Stimulated activated CD4-positive, alpha-beta T cell treated with anti-CD3 and anti-CD28 coated beads, Interleukin-2, amount 100 ng/mL, for 48 hours (primary cell): Measurements from ENCODE around the gene MACO1.

ENCODE experiments used
- DNase-seq, 2 donors: peaks; one replicate each; pipeline ENCODE4 v3.0.0-alpha.2; 2020

The MACO1 gene

DNA sequence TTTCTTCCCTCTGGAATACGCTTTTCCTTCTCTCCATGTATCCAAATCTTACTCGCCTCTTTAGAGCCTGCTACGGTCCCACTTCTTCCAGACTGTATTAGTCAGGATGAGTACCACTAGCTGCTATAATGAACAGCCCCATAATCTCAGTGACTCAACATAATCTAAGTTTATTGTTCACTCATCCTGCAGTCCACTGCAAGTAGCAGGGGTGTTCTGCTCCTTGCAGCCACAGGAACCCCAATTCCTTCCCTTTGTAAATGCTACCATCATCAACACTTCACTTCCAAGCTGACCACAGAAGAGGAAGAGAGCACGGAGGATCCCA is 94.6 kb downstream of the MACO1 start:
- DNase-seq = no peak

DNA sequence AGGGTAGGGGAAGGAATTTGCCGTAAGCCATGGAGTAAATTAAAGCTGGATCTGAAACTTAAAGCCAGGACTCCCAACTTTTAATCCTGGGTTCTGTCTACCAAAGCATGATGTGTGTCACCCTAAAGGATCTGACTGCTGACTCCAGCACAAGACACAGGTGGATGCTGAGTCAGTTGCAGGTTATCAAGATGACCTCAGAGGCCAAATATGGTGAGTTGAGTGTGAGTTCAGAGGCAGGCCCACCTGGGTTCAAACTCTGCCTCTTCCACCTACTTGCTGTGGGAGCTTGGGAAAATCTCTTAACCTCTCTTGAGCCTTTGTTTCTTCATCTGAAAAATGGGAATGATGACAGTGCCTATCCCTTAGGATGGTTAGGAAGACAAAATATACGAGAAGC is 96.1 kb downstream of the MACO1 start:
- no peak for DNase-seq

DNA sequence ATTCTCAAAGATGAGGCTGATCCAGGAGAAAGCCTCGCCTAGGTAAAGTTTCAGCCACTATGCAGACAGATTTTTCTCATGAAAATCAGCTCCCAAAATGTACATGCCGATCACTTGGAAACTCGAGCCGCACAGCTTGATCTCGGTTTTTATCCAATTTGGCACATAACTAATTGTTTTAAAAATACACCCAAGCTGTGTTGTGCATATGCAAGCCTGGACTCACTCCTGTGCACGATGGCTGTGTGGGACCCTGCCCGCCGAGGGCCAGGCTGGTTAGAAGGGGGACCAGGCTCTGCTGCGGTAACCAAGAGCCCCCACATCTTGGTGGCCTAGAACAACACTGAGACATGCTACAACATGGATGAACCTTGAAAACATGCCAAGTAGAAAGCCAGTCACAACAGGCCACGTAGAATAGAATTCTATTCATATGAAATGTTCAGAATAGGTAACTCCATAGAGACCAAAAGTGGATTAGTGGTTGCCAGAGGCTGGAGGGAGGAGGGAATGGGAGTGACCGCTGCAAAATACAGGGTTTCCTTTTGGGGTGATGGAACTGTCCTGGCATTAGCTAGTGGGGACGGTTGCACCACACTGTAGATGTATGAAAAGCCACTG is 96.6 kb downstream of the MACO1 start:
- DNase-seq = no peak

DNA sequence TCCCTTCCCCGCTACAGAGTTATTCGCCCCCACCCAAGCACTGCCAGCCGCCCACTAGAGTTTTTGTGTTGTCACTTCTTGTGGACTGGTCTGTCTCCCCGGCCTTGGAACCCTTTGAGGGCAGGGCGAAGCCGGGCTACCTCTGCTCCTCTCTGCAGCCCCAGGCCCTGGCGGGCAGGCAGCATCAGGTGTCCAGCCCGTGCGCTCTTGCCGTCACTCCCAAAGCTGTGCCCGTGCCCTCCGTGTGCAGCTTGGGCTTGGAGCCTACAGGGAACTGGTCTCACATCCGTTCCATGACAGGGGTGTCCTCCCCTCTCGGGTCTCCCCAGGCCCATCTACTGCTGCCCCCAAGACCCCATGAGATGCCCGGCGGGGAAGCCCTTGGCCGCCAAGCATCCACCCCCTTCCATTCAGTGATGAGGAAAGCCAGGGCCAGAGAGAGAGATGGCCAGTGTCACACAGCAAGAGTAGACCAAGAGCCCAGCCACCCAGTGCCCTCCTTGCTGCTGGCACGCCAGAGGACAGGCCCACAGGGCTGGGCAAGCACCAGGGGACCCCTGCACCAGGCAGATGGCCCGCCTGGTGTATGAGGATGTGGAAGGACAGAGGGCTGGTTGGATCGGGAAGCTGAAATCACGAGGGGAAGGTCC is 97.4 kb downstream of the MACO1 start:
- no peak for DNase-seq

DNA sequence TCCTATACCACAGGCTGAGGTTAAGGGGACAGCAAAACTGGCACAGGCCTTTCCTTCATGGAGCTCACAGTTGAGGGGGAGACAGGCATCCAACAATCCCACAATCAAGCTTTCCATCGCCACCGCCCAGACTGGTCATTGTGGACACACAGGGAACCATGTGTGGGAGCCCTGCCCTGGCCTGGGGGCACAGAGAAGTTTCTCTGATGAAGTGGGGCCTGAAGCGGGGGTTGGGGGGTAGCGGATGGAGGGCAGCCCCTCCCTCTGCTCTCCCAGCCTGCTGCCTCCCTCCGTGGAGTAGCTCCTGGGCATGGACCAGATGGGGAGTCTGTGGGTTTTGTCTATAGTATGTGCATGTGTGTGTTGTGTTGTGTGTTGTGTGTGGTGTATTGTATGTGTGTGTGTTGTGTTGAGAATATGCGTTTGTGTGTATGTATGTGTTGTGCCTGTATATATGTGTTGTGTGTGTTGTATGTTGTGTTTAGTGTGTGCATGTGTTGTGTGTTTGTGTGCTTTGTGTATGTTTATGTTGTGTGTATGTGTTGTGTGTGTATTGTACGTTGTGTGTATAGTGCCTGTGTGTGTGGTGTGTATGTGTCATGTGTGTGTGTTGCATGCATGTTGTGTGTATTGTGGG is 98.3 kb downstream of the MACO1 start:
- DNase-seq = no peak

DNA sequence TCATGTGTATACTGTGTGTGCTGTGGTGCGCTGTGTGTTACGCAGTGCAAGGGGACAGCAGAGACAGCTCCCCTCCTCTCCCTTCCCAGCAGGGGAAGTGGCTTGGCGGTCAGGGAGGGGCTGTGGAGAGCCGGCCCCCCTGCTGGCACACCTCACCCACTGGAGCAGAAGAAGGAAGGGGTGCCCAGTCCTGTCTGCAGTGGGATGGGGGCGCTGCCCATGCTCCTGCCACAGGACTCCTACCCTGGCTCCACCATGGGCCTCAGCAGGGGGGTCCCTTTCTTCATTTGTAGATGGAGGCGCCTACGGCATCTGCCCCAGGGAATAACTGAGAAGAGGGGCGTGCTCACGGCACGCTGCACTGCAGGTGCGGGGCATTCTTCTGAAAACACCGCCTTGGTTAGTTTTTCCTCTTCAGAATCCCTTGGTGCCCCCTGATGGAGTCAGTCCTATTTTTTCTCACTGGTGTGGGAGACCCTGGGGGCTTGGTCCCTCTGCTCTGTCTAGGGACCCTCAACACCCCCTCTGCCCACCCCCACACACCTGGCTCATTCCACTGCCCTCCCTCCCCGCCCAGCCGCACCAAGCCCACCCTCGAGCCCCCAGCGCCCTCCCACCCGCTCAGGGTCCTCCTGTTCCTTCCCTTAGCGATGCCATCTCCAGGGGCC is 99.0 kb downstream of the MACO1 start:
- no peak for DNase-seq

DNA sequence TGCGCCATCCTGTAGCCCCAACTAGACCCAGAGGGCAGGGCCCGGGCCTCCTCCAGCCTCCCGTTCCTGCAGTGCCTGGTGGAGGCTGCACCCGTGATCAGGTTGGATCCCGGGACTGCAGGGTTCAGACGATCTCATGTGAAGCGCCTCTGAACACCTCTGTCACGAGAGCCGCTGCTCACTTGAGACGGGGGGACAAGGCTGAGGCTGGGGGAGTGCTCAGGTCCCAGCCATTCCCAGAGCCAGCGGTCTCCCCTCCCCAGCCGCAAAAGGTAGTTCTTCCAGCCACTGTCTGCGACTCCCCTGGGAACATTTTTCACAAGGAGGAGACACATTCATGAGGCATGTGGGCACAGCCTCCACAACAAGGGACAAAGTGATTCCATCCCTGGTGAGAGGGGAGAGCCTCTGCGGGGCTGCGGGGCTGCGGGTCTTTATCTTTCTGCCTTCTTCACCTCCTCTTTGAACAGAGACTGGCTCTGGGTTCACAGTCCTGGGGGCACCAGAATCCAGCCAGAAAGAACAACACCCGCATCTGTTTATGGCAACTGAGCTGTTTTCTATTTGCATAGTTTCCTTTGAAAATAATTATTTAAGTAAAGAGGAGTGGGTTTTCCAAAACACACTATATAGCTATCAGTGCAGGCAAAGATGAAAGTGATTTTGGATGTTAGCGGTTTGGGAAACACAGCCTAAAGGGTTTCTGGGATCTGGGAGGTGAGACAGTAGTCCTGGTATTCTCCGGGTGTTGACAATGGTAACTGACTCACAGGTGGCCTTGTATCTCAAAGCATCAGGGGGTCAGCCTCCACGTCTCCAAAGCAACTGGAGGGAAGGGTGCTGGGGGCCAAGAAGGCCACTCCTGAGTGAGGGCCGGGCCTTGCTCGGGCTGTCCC is 99.7 kb downstream of the MACO1 start:
- no peak for DNase-seq

DNA sequence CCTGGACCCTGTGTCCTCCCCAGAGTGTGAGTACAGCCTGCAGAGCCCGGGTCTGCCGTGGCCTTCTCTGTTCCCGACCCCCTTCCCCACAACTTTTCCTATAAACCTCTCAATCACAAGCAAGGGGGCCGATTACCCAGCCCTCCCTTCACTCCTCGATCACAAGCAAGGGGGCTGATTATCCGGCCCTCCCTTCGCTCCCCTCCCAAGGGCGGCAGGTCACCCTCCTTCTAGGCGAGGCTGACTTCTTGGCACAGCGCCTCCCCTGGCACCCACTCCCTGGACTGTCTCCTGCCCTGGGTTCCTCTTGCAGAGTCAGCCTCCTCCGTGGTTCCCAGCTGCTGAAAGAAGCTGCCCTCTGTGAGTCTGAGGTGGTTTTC is 100.4 kb downstream of the MACO1 start:
- no peak for DNase-seq

DNA sequence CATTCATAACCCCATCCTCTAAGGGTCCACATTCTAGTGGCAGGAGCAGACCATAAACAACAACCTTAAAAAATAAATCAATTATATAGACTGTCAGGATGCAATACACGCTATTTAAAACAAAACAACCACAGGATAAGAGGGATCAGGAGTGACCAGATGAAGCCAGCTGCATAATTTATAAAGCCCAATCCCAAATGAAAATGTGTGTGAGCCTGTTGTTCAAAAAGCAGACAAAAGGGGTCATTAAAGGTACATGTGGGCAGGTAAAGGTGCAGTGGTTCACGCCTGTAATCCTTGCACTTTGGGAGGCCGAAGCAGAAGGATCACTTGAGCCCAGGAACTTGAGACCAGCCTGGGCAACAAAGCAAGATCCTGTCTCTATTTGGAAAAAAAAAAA is 102.3 kb downstream of the MACO1 start:
- DNase-seq = no peak

DNA sequence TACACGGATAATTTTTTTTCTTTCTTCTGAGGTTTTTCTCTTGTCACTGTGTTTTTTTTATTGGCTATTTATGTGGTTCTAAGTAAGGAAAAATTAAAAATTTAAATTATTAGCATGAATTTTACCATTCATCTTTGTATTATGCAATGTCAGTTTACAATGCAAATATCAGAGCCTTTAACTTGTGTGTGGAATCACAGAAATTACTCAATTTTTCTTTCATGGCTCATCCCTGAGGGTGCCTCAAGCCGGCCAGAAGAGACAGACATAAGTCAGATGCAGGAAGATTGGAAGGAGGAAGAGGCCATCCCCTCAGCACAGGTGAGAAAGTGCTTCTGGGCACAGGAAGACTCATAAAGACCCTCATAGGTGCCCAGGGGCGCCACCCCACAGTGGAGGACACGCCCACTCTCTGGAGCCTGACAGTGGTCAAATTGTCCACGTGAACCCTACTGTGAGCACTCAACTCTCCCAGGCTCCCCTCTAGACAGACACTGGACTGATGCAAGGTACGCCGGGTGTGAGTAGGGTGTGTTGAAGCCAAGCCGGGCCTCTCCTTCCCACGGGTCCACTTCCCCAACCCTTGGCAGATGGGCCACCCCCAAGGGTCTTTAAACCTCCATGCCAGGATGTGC is 103.2 kb downstream of the MACO1 start:
- no peak for DNase-seq

DNA sequence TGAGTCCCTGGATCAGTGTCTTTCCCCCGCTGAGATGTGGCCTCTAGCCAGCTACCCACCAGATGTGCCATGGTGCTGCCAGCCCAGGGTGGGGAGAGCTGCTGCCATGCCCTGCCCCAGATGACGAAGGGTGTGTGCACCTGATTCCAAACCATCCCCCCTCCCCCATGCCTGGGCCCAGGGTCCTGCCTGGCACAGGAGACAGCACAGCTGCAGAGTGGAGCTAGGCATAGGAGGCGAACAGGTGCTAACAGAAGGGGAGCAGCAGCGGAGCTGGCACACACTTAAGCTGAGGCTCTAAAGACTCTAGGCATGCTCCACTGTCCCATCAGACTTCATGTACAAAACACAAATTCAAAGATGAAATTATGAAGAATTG is 103.7 kb downstream of the MACO1 start:
- DNase-seq = no peak

DNA sequence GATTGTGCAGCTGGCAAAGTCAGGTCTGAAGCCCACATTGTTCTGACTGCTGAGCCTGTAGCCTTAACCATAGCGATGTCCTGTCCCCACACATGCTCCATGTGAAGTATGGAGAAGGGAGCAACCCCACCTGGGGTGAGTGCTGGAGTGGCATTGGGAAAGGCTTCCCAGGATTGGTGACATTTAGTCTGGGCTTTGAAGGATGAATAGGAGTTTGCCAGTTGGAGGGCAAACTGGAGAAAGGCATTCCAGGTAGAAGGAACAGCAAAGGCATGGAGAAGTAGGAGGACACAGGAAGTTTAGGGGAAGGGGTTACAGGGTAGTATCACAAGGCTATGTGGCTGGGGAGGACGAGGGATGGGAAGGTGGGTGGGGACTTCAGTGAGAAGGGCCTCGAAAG is 105.4 kb downstream of the MACO1 start:
- DNase-seq = no peak

DNA sequence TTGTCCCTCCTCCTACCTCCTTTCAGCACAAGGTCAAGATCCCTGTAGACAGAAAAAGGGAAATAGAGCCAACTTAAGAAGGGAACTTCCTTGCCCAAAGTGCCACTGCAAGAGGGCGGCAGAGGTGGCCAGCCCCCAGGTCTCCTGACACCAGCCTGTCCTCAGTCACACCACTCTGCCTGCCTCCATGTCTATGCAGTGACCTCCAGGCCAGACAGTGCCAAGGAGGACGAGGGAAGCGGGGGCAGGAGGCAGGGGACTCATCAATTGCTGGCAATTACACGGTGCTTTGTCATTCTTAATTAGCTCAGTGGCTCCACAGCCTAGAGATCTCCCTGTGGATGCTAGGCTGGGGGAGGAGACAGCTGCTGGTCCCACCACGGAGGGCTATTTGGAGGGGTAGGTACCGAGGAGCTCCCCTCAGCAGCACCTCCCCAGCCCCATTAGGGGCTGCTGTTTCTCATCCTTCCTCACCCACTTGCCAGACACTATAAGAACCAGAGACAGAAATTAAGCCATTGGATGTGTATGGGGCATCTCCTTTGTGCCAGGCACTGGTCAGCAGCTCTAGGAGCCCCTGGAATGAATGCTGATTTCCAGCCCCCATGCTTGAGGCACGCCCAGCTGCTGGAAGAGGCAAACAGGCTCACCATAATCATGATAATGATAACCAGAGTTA is 106.6 kb downstream of the MACO1 start:
- no peak for DNase-seq

DNA sequence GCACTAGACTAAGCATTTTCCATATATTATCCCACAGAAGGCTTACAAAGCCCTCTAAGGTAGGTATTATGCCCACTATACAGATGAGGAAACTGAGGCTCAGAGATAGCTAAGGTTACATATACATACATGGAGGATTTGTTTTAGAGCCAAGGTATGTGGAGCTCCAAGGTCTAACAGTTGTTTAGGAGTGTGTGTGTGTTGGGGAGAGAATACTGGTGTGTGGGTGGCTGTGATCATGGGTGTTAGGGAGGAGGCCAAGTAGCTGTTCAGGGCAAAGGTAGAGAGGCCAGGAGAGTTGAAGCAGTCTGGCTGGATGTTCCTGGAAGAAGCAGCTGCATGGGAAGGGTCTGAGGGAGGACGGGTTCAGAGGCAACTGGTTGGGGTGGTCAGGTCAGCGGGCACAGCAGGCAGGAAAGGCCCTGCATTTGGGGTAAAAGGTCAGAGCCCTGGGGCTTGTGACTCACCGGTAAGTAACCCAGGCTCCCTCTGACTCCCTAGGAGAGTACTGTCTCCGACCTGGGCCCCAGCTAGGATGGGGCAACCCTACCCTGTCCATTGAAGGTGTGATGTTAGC is 107.6 kb downstream of the MACO1 start:
- DNase-seq = no peak

DNA sequence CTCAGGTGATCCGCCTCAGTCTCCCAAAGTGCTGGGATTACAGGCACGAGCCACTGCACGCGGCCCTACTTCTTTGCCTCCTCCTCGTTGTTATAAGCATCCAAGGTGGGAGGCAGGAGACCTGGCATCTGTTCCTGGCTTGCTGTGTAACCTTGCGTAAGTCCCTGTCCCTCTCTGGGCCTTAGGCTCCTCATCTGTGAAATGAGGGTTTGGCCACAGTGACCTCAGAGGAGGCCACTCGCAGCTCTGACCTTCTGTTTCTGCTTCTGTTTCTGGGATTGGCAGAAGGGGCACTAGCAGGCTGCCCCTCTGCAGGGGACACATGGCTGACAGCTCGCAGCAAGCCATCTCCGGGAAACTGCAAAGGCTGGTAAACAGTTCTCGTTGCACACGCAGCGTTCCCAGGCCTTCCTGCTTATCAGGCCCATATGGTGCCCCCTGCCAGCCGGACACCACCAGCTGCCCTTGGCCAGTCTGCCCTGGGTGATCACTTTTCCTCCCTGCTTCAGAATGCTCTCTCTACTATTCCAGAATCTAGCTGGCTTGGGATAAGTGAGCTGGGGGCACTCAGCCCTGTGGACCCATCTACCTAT is 110.1 kb downstream of the MACO1 start:
- DNase-seq = no peak

DNA sequence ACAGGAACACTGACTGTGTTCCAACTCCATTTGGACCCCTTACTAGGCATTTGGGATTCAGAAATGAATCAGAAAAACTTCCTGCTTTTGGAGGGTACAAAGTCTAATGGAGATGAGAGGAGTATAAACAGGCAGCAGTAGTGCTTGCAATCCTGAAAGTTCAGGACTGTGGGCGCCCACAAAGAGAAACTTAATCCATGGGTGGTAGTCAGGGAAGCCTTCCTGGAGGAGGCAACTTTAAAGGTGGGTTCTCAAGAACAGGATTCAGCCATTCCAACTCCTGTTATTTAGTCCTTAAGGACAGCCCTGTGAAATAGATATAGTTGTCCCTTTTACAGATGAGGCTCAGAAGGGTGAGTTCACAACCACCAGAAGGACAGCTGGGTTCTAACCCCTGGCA is 110.7 kb downstream of the MACO1 start:
- no peak for DNase-seq

DNA sequence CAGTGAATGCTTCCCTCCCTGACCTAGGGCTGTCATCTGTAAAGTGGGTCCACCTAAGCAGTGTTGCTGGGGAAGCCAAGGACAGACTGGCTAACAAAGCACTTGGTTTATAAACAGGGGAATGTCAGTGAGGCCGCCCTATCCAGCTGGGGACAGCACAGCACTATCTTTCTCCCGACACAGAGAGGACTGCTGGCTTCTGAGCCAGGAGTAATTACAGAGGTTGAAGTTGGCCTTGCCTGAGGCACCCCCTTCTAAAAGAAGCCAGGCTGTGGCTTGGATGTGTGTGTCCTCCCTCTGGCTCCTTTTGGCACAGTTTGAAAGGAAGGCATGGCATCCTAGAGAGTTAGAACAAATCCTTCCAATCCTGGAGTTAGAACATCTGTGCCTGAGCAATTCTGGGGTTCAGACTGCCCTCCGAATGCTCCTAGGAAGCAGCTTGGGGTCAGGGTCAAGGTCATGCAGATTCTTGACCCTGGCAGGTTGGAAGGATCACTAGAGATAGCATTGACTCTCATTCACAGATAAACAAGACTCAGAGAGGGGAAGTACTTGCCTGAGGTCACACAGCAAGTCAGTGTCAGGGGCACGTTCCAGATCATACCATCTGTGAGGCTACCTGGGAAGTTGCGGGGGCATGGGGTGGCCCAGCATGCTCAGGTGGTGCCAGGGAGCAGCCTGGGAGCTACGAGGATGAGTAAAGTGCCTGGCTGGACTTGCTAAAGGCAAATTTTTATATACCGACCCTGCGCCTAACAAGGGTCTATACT is 111.4 kb downstream of the MACO1 start:
- DNase-seq = no peak

DNA sequence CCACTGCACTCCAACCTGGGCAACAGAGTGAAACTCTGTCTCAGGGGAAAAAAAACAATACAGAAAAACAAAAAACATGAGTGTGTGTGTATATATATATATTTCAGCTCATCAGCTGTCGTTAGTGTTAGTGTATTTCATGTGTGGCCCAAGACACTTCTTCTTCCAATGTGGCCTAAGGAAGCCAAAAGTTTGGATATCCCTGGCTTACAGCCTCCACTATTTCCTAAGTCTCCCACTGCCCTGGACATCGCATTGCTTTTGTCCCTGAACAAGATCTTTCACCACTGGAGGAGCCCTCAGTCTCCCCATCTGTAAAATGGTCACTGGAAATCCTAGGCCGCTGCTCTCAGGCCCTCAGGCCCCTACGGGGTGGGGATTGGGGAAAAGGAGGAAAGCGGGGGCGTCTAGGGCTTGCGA is 112.3 kb downstream of the MACO1 start:
- no peak for DNase-seq

DNA sequence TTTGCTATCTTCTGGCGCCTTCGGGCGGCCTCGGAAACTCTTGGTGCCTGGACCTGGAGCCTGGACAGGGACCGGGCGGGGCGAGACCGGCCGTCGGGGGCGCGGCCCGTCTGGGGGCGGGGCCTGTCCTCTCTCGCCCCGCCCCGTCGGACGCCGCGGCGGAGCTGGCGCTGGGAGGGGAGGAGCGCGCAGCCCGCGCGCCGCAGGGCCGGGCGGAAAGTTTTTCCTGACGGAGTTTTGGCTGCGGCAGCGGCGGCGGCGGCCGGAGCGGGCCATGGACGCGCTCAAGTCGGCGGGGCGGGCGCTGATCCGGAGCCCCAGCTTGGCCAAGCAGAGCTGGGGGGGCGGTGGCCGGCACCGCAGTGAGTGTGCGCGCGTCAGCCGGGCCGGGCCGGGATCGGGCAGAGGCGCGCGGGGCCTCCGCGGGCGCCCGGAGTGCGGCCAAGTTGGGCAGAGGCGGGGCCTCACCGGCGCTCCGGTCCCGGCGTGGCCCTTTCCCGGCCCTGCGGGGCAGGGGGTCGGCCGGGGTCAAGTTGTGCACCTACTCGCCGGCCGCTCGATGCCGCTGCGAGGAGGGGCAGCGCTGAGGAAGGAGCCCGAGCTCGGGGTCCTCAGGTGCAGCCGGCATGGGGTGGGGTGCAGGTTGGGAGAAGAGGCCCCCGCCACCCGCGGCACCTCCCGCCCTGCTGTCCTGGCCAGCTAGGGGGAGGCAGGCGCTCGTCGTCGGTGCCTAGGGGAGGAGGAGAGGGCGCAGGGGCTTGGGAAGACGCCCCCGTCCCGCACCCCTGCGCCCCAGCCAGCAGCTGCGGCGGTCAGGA is 112.9 kb downstream of the MACO1 start, which contains the start of gene LDLRAP1:
LDLRAP1 (plus strand) TSS at position 182 of the 818 bp plus-strand sequence; CDS start at position 275, 93 bp downstream.
- peak; percentile 61 to 71 for DNase-seq
